C1 segment of cervical spinal cord (tissue), 14 donors: ENCODE results near the gene GOLGA2.

ENCODE experiments used
- DNase-seq, 14 donors: peaks; one replicate each; lab custom pipeline; 2025; lab: John Stamatoyannopoulos, UW

GOLGA2 gene

GRCh38 chr9:128259156-128259555 lies 16.7 kb downstream of the GOLGA2 start:
- DNase-seq, result no peak

- no peak for DNase-seq
These were observed 17.5 kb downstream of the GOLGA2 start for GRCh38 chr9:128258326-128258725.

GRCh38 chr9:128257907-128258306 lies 17.9 kb downstream of the GOLGA2 start:
- DNase-seq, result no peak

GRCh38 chr9:128257086-128257825 lies 18.6 kb downstream of the GOLGA2 start:
- DNase-seq, result peak in 2 of 14 donors; percentile 3 to 65

- DNase-seq, result peak in 8 of 14 donors; percentile 1 to 22 (median 16)
These were observed 20.7 kb downstream of the GOLGA2 start for GRCh38 chr9:128254855-128255759.

- DNase-seq, result no peak
These were observed 21.4 kb downstream of the GOLGA2 start for GRCh38 chr9:128254362-128254761.

GRCh38 chr9:128253991-128254346 lies 21.8 kb downstream of the GOLGA2 start:
- DNase-seq, result no peak

- no peak for DNase-seq
These were observed 22.4 kb downstream of the GOLGA2 start for GRCh38 chr9:128253140-128253990.

GRCh38 chr9:128252317-128253139 lies 23.3 kb downstream of the GOLGA2 start:
- DNase-seq, result no peak

GRCh38 chr9:128251732-128252100 lies 24.1 kb downstream of the GOLGA2 start:
- DNase-seq, result peak in 1 of 14 donors; percentile 35

GRCh38 chr9:128250839-128251731 lies 24.7 kb downstream of the GOLGA2 start:
- DNase-seq, result no peak

- peak in 8 of 14 donors; percentile 2 to 27 (median 11) for DNase-seq
These were observed 25.6 kb downstream of the GOLGA2 start for GRCh38 chr9:128249908-128250838.

GRCh38 chr9:128249558-128249907 lies 26.3 kb downstream of the GOLGA2 start:
- no peak for DNase-seq

GRCh38 chr9:128247226-128247803 lies 28.5 kb downstream of the GOLGA2 start:
- DNase-seq, result no peak

GRCh38 chr9:128246471-128246870 lies 29.3 kb downstream of the GOLGA2 start:
- DNase-seq, result no peak

GRCh38 chr9:128245421-128246151 lies 30.2 kb downstream of the GOLGA2 start:
- DNase-seq, result no peak

GRCh38 chr9:128244837-128245231 lies 31.0 kb downstream of the GOLGA2 start:
- no peak for DNase-seq
